Kidney epithelial cell (primary cell): ENCODE measurements around the gene HCN2. TPM values are rescaled to one million over a fixed set of nuclear protein-coding genes. Genes with fewer than 3 reads are reported as not detected.

ENCODE experiments used
- DNase-seq: peaks from one replicate; pipeline ENCODE4 v3.0.0-alpha.2; 2010; ENCODE audit warnings: low read depth
- H3K27me3 ChIP-seq: 2 replicates; pipeline ENCODE4 v1.6.0; 2011; ENCODE audit warnings: low read length; ENCODE audit not compliant: control insufficient read depth, insufficient read depth
- H3K36me3 ChIP-seq: 2 replicates; pipeline ENCODE4 v1.5.1; 2011; ENCODE audit warnings: low read length; ENCODE audit not compliant: control insufficient read depth, insufficient read depth
- H3K4me3 ChIP-seq: 2 replicates; pipeline ENCODE4 v1.5.1; 2011; ENCODE audit warnings: low read depth, mild to moderate bottlenecking, control low read depth, low read length
- CTCF ChIP-seq: IDR thresholded peaks from 2 replicates; pipeline ENCODE4 v1.5.1; 2011; ENCODE audit warnings: mild to moderate bottlenecking, moderate library complexity, low read length, control low read depth, inconsistent platforms; ENCODE audit not compliant: insufficient read depth, poor library complexity, severe bottlenecking
- total RNA-seq: library from RNA; depleted of rRNA; stranded (reverse); fragments of >200 nt; gene quantifications from 2 replicates; pipeline ENCODE4 v1.2.3, GENCODE V29; 2015

The HCN2 gene
- total RNA-seq, 1 donor from 2014 or later = 0.13 TPM

- TF ChIP-seq CTCF = no peak
- DNase-seq = no peak
- Histone ChIP-seq H3K4me3 (no peak overlapping the region), H3K36me3 (peaks cover 5% of the 10 kb centered on the region), H3K27me3 (peaks cover 4% of the 10 kb centered on the region)
These were observed 25.9 kb downstream of the HCN2 start for GRCh38 chr19:615619-616018.

GRCh38 chr19:616062-616700, 26.5 kb downstream of the HCN2 start:
- Histone ChIP-seq H3K27me3 (peaks cover 4% of the 10 kb centered on the region), H3K36me3 (peaks cover 5% of the 10 kb centered on the region)

GRCh38 chr19:616747-617526, 27.3 kb downstream of the HCN2 start:
- peaks cover 5% of the 10 kb centered on the region for H3K36me3 ChIP-seq
- no peak for TF ChIP-seq CTCF
- peaks cover 4% of the 10 kb centered on the region for H3K27me3 ChIP-seq
- no peak for DNase-seq
- H3K4me3 ChIP-seq = no peak overlapping the region

More at GRCh38 chr19:616062-616700, 26.5 kb downstream of the HCN2 start:
- no peak for TF ChIP-seq CTCF
- H3K4me3 ChIP-seq = no peak overlapping the region
- DNase-seq = no peak

- Histone ChIP-seq H3K4me3 (no peak overlapping the region), H3K27me3 (peaks cover 4% of the 10 kb centered on the region), H3K36me3 (peaks cover 5% of the 10 kb centered on the region)
- no peak for DNase-seq
- no peak for TF ChIP-seq CTCF
These were observed 28.0 kb downstream of the HCN2 start for GRCh38 chr19:617551-618246.

GRCh38 chr19:618247-618619, 28.6 kb downstream of the HCN2 start:
- no peak overlapping the region for H3K4me3 ChIP-seq
- no peak for DNase-seq
- peaks cover 5% of the 10 kb centered on the region for H3K36me3 ChIP-seq
- H3K27me3 ChIP-seq = no peaks in the 10 kb centered on the region
- no peak for TF ChIP-seq CTCF
